GM19025 (cell line): Measurements from ENCODE around the gene SOCS3.

ENCODE experiments used
- ATAC-seq: cut with Tn5 transposase; IDR thresholded peaks from one replicate; pipeline ENCODE4 v1.9.1; 2021; ENCODE audit warnings: mild to moderate bottlenecking, low read depth, moderate library complexity; ENCODE audit not compliant: unreplicated experiment

The SOCS3 gene

GRCh38 chr17:78391051-78391431 lies 31.2 kb upstream of the SOCS3 start:
- ATAC-seq: no peak

DNA sequence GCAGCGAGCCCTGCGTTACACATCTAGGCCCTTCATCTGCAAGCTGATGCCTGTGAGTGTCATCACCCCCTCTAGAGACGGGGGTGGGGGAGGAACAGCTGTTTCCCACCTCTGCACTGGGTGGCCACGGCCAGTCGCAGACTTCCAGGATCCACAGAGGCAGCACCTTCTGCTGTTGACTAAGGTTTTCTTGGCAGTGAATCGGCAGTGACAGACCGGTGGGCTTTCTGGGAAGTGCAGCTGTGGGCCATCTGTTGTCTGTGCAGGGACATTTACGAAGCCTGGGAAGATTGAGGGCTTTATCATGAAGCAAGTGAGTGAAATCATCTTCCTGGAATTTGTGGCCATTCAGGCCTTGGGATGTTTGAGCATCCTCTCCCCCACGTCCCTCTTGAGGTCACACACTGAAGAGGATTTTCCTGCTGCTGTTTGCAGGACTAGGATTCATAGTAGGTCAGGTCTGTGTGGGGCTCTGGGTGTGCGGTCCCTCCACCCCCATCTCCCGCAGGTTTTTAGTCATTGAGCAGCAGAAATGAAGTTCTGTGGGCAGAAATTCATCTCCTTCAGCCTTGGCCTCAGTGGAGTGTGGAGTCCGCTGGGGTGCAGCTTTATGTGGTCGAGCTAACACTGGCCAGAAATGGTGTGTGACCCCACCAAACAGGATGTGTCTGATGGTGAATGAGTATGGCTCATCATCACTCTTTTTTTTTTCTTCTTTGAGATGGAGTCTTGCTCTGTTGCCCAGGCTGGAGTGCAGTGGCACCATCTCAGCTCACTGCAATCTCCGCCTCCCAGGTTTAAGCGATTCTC lies 30.6 kb upstream of the SOCS3 start:
- ATAC-seq: no peak

DNA sequence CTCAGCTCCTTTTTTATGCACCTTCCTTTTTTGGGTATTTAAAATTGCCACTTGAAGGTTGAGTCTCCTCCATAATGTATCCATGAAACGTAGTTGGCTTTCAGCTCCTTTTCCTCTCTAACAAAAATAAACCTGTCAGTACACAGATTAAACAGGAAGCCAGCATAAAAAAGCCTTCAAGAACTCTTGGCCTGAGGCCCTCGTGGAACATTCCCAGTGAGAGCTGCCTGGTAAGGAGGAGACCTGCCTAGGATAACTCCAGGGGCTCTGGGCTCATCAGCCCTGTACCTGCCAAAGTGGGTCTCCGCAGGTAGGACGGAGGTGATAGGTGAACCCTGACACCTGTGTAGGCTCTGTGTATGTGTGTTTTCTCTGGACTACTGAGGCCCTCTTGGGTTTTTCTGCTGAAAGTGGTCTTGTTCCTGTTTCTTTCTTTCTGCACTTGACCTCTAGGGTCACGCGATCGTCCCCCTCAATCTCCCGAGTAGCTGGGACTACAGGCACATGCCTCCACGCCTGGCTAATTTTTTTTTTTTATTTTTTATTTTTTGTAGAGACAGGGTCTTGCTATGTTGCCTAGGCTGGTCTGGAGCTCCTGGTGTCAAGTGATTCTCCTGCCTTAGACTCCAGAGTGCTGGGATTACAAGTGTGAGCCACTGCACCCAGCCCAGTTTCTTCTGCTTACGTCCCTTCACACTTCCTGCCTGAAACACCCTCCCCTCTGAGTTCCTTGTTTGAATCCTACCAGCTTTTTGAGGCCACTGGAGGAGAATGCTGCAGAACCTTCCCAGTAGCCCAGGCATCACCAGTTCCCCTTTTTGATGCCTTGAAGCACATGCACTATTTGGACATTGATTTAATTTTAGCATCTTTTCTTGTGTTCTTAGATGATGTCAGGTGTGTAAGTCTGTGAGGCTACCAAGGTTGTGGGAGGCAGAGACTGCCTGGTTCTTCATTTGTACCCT lies 28.4 kb upstream of the SOCS3 start:
- no peak for ATAC-seq

DNA sequence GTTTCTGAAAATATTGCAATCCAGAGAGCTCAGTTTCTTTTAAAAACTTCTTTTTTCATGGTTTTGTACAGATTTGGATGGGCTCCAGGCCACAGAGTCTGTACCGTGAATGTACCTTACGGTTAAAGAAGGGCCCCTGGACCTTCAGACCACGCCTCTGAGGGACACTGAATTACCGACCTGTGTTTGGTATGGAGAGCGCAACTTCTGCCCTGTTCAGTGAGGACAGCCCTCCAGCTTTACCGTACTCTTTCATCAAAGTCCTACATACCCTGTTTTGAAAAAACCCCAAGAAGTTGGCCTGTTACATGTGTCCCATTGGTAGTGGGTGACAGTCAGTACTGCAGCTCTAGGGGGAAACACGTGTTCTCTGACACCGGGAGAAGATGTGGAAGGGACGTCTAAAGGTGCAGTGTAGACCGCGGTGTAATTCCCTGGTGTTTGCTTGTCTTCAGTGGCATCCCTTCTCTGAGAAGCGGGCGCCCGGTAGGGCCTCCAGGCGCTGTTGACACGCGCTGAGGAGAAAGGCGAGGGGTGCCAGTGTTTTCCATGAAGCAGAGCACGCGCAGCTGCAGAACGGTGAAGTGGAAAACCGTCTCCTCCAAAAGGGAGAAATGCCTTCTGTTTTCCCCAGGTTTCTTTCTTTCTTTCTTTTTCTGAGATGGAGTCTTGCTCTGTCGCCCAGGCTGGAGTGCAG lies 24.8 kb upstream of the SOCS3 start:
- ATAC-seq: no peak

- ATAC-seq: no peak
Observed at GRCh38 chr17:78383725-78384471, 24.0 kb upstream of the SOCS3 start.

- no peak for ATAC-seq
Observed at GRCh38 chr17:78381601-78382232, 21.8 kb upstream of the SOCS3 start.

DNA sequence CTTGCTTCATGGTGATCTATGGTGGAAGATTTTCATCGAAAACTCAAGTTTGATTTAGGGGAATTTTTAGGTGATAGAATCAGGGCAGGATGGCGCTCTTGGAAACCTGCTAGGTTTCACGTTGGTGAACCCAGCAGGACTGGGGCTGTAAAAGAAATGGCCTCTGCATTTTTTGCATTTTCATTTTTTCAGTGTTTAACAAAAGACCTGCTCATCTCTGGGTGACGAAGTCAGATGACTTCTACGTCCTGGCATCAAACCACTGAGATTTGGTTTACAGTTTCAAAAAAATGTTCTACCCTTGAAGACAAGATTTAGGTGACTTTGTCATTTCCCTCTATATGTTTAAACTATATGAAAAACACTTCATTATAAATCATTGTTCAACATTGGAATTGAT lies 20.5 kb upstream of the SOCS3 start:
- ATAC-seq: no peak

GRCh38 chr17:78379131-78379491 lies 19.2 kb upstream of the SOCS3 start:
- ATAC-seq: no peak

DNA sequence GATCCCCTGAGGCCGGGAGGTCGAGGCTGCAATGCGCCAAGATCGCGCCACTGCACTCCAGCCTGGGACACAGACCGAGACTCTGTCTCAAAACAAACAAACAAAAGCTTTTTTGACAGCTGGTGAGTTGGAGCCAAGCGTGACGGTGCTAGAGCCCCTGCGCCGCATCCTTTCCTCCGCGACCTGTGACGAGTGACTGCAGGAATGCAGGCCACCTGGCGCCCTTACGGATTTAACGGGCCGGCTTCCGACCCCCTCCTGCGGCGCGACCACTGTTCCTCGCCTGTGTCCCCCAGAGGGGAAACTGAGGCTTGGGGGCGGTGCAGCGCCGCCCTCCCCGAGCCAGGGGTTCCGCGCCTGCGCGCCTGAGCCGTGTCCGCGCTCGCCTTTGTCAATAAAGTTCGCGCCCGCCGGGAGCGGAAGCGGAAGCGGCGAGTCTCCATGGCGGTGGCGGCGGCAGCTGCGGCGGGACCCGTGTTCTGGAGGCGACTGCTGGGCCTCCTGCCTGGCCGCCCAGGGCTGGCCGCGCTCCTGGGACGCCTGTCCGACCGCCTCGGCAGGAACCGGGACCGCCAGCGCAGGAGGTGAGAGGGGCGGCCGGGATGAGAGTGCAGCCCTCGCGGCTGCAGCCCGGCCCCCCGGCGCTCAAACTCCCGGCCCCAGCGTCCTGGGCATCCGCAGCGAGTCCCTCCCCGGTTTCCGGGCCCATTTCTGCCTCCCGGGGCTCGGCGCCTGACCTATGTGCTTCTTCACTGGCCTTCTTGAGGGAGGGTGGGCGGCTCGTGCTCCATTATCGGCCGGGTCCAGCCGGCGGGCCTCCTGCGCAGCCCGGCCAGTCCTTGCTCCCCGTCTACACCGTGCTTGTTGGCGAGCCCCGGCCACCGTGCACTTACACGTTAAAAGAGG lies 18.6 kb upstream of the SOCS3 start, which contains the start of gene PGS1:
Gene PGS1, plus strand, starts transcription at position 425 of the 906 bp plus-strand sequence. Its CDS starts 17 bp downstream, at position 442.
- no peak for ATAC-seq

- no peak for ATAC-seq
Observed at GRCh38 chr17:78377858-78378224, 18.0 kb upstream of the SOCS3 start.

GRCh38 chr17:78376161-78376560 lies 16.3 kb upstream of the SOCS3 start:
- ATAC-seq: no peak

DNA sequence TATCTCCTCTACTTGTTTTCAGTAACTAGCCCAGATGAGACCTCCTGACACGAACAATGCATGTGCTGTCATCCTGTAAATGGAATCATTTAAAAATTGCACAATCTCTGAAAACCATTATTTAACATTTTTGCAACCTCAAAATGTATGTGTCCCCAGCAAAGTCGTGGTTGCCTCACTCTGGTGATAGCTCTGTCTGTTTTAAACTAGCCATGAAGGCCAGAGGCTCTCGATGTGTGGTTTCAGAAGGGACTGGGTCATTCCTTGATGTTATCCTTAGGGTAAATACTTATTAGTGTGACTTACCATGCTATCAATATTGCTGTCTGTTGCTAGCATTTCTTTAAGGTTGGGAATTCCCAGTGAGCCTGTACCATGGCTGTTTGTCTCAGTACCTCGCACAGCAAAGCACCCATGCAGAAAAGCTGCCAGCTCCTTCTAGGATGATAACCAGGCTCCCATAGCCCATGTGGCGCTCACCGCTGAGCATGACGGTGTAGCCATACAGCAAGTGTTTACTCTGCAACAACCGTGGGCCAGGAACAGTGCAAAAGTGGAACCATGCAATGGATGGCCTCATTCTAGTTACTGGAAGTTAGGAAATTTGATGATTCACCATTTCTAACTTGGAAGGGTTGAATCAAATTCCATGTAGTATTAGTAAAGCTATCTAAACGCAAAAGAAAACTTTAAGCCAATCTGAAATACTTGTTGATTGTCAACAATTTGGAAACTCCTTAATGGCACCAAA lies 15.7 kb upstream of the SOCS3 start:
- ATAC-seq: no peak

DNA sequence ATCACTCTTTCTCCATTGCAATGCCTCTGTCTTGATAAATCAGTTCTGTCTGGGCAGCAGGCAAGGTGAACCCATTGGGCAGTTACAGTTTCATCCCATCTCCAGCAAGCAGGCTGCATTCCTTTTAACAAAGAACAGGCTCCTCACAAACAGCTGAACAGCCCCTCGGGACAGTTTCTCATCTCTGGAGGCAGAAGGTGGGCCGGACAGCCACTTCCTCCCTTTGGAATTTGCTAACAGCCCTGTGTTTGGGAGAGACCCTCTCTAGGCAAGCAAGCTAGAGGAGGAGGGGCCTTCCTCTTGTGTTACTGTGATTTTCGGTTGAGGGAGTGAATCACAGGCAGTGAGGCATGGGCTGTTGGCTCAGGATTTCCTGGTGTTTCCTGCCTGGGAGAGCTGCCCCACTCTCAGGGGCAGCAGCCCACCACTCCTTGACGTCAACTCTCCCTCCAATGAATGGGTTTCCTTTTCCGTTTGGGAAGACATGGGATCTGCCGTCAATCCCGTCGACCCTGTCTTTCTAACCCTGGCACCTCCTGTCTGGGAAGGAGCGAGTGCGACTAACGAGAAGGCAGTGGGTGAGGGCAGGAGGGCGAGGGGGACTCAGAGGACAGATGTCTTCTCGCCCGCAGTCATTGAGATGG lies 14.9 kb upstream of the SOCS3 start:
- no peak for ATAC-seq

- no peak for ATAC-seq
Observed at GRCh38 chr17:78374189-78374588, 14.3 kb upstream of the SOCS3 start.

GRCh38 chr17:78372841-78373240 lies 13.0 kb upstream of the SOCS3 start:
- ATAC-seq: no peak

- ATAC-seq: no peak
Observed at GRCh38 chr17:78371056-78371455, 11.2 kb upstream of the SOCS3 start.

GRCh38 chr17:78369791-78370381 lies 10.0 kb upstream of the SOCS3 start:
- ATAC-seq: no peak
